H7 (cell line): Measurements from ENCODE around the gene NUDT12. TPM values are rescaled to one million over a fixed set of nuclear protein-coding genes. Genes with fewer than 3 reads are reported as not detected.

ENCODE experiments used
- DNase-seq: peaks from one replicate; pipeline ENCODE4 v3.0.0; 2012
- H3K27me3 ChIP-seq: 2 replicates; pipeline ENCODE4 v1.6.0; 2011; ENCODE audit warnings: mild to moderate bottlenecking, low read length; ENCODE audit not compliant: control insufficient read depth, insufficient read depth
- H3K36me3 ChIP-seq: replicated peaks from 2 replicates; pipeline ENCODE4 v1.5.1; 2011; ENCODE audit warnings: low read length; ENCODE audit not compliant: control insufficient read depth, insufficient read depth
- H3K4me3 ChIP-seq: 2 replicates; pipeline ENCODE4 v1.5.1; 2011; ENCODE audit warnings: low read depth, mild to moderate bottlenecking, control low read depth, low read length, moderate library complexity; ENCODE audit not compliant: insufficient read depth
- total RNA-seq: library from RNA; depleted of rRNA; stranded (reverse); fragments of >200 nt; shearing (Covaris generic); gene quantifications from 2 replicates; pipeline ENCODE4 v1.2.3, GENCODE V29; 2014; rRNA removed

Gene NUDT12
- 22.8 and 31.4 TPM in 2 replicates for total RNA-seq

GRCh38 chr5:103562453-103563157 is at the start of gene NUDT12:
Gene NUDT12, minus strand, starts transcription at chr5:103562789. Its CDS starts 2,541 bp downstream, at chr5:103560248.
- DNase-seq: peak; percentile 80
- Histone ChIP-seq H3K27me3 (no peaks in the 10 kb centered on the region), H3K36me3 (peaks cover 1% of the 10 kb centered on the region; the same call in 1 of the 2 replicates), H3K4me3 (peak within 1 kb of the TSS; percentile 65)

GRCh38 chr5:103607346-103607745 is 44.8 kb upstream of the NUDT12 start:
- H3K27me3 ChIP-seq: no peaks in the 10 kb centered on the region
- no peaks in the 10 kb centered on the region for H3K36me3 ChIP-seq
- H3K4me3 ChIP-seq: no peak overlapping the region
- DNase-seq: no peak

GRCh38 chr5:103605277-103605676 is 42.7 kb upstream of the NUDT12 start:
- H3K4me3 ChIP-seq: no peak overlapping the region
- H3K36me3 ChIP-seq: no peaks in the 10 kb centered on the region
- H3K27me3 ChIP-seq: no peaks in the 10 kb centered on the region
- DNase-seq: peak; percentile 7

- no peaks in the 10 kb centered on the region for H3K36me3 ChIP-seq
- H3K27me3 ChIP-seq: no peaks in the 10 kb centered on the region
- H3K4me3 ChIP-seq: no peak overlapping the region
- no peak for DNase-seq
Measured at GRCh38 chr5:103602438-103602837, 39.8 kb upstream of the NUDT12 start.

GRCh38 chr5:103601314-103601713 is 38.7 kb upstream of the NUDT12 start:
- DNase-seq: no peak
- no peak overlapping the region for H3K4me3 ChIP-seq
- no peaks in the 10 kb centered on the region for H3K36me3 ChIP-seq
- H3K27me3 ChIP-seq: no peaks in the 10 kb centered on the region

GRCh38 chr5:103600086-103600485 is 37.5 kb upstream of the NUDT12 start:
- no peaks in the 10 kb centered on the region for H3K36me3 ChIP-seq
- no peak for DNase-seq

GRCh38 chr5:103598997-103599566 is 36.5 kb upstream of the NUDT12 start:
- DNase-seq: no peak
- Histone ChIP-seq H3K36me3 (no peaks in the 10 kb centered on the region), H3K4me3 (no peak overlapping the region), H3K27me3 (no peaks in the 10 kb centered on the region)

More at GRCh38 chr5:103600086-103600485, 37.5 kb upstream of the NUDT12 start:
- no peak overlapping the region for H3K4me3 ChIP-seq
- no peaks in the 10 kb centered on the region for H3K27me3 ChIP-seq

GRCh38 chr5:103590221-103590620 is 27.6 kb upstream of the NUDT12 start:
- DNase-seq: no peak
- H3K36me3 ChIP-seq: no peaks in the 10 kb centered on the region
- no peaks in the 10 kb centered on the region for H3K27me3 ChIP-seq
- no peak overlapping the region for H3K4me3 ChIP-seq

GRCh38 chr5:103589776-103590175 is 27.2 kb upstream of the NUDT12 start:
- no peak for DNase-seq
- H3K27me3 ChIP-seq: no peaks in the 10 kb centered on the region
- no peak overlapping the region for H3K4me3 ChIP-seq

GRCh38 chr5:103589357-103589756 is 26.8 kb upstream of the NUDT12 start:
- H3K4me3 ChIP-seq: no peak overlapping the region
- no peak for DNase-seq
- no peaks in the 10 kb centered on the region for H3K36me3 ChIP-seq
- H3K27me3 ChIP-seq: no peaks in the 10 kb centered on the region

More at GRCh38 chr5:103589776-103590175, 27.2 kb upstream of the NUDT12 start:
- H3K36me3 ChIP-seq: no peaks in the 10 kb centered on the region

- no peaks in the 10 kb centered on the region for H3K27me3 ChIP-seq
- peak; percentile 6 for DNase-seq
Measured at GRCh38 chr5:103587185-103587748, 24.7 kb upstream of the NUDT12 start.

GRCh38 chr5:103582364-103582763 is 19.8 kb upstream of the NUDT12 start:
- Histone ChIP-seq H3K27me3 (no peaks in the 10 kb centered on the region), H3K4me3 (no peak overlapping the region), H3K36me3 (no peaks in the 10 kb centered on the region)
- DNase-seq: peak; percentile 18

More at GRCh38 chr5:103587185-103587748, 24.7 kb upstream of the NUDT12 start:
- Histone ChIP-seq H3K36me3 (no peaks in the 10 kb centered on the region), H3K4me3 (no peak overlapping the region)

- no peak for DNase-seq
- Histone ChIP-seq H3K27me3 (no peaks in the 10 kb centered on the region), H3K36me3 (no peaks in the 10 kb centered on the region), H3K4me3 (no peak overlapping the region)
Measured at GRCh38 chr5:103573411-103573810, 10.8 kb upstream of the NUDT12 start.

- no peak for DNase-seq
- Histone ChIP-seq H3K4me3 (no peak overlapping the region), H3K36me3 (no peaks in the 10 kb centered on the region), H3K27me3 (no peaks in the 10 kb centered on the region)
Measured at GRCh38 chr5:103572454-103572853, 9.9 kb upstream of the NUDT12 start.

- no peaks in the 10 kb centered on the region for H3K36me3 ChIP-seq
- DNase-seq: no peak
- H3K4me3 ChIP-seq: no peak overlapping the region
- no peaks in the 10 kb centered on the region for H3K27me3 ChIP-seq
Measured at GRCh38 chr5:103571730-103572129, 9.1 kb upstream of the NUDT12 start.
